ENCODE measurements around the gene SMPDL3A.

The SMPDL3A gene

GRCh38 chr6:122800906-122801305 lies 11.8 kb downstream of the SMPDL3A start:
- no peak for TF ChIP-seq CTCF (IDR thresholded peaks at IDR 0.05; ENCODE audit: low read length)
- no peak for TF ChIP-seq EZH2 (optimal IDR thresholded peaks at IDR 0.05; ENCODE audit: low read depth, low read length)
- TF ChIP-seq EZH2phosphoT487 (IDR thresholded peaks at IDR 0.05; ENCODE audit: low read length) = no peak
- no peak for DNase-seq
- Histone ChIP-seq H3K4me2 (ENCODE audit: low read depth, low read length) (no peak overlapping the region), H3K4me1 (ENCODE audit: low read length) (no peaks in the 10 kb centered on the region), H4K20me1 (ENCODE audit: insufficient read depth, low read length) (no peaks in the 10 kb centered on the region), H2AFZ (ENCODE audit: low read length) (no peak overlapping the region), H3K27me3 (replicated peaks; ENCODE audit: insufficient read depth, low read length) (no peaks in the 10 kb centered on the region), H3K4me3 (ENCODE audit: low read length) (no peak overlapping the region), H3K9me3 (replicated peaks; ENCODE audit: insufficient read depth, low read length) (no peaks in the 10 kb centered on the region), H3F3A (ENCODE audit: insufficient read depth, low read length) (no peaks in the 10 kb centered on the region), H3K9ac (ENCODE audit: low read length) (no peak overlapping the region), H3K27ac (ENCODE audit: low read length) (no peak overlapping the region), H3K79me2 (ENCODE audit: low read length) (no peaks in the 10 kb centered on the region), H3K9me2 (replicated peaks; ENCODE audit: insufficient read depth, low read length) (no peaks in the 10 kb centered on the region), H3K36me3 (replicated peaks; ENCODE audit: insufficient read depth, low read length) (no peaks in the 10 kb centered on the region; the same call in 1 of the 2 replicates)

GRCh38 chr6:122801397-122801796 lies 12.3 kb downstream of the SMPDL3A start:
- no peaks in the 10 kb centered on the region for H3K9me3 ChIP-seq (replicated peaks; ENCODE audit: insufficient read depth, low read length)
- no peak overlapping the region for H2AFZ ChIP-seq (ENCODE audit: low read length)
- H3K27me3 ChIP-seq (replicated peaks; ENCODE audit: insufficient read depth, low read length) = no peaks in the 10 kb centered on the region
- no peak overlapping the region for H3K9ac ChIP-seq (ENCODE audit: low read length)
- H3K4me3 ChIP-seq (ENCODE audit: low read length) = no peak overlapping the region
- H4K20me1 ChIP-seq (ENCODE audit: insufficient read depth, low read length) = no peaks in the 10 kb centered on the region
- no peak for TF ChIP-seq EZH2phosphoT487 (IDR thresholded peaks at IDR 0.05; ENCODE audit: low read length)
- no peak for TF ChIP-seq EZH2 (optimal IDR thresholded peaks at IDR 0.05; ENCODE audit: low read depth, low read length)
- TF ChIP-seq CTCF (IDR thresholded peaks at IDR 0.05; ENCODE audit: low read length) = no peak
- H3K4me1 ChIP-seq (ENCODE audit: low read length) = no peaks in the 10 kb centered on the region
- no peaks in the 10 kb centered on the region for H3K9me2 ChIP-seq (replicated peaks; ENCODE audit: insufficient read depth, low read length)
- H3F3A ChIP-seq (ENCODE audit: insufficient read depth, low read length) = no peaks in the 10 kb centered on the region
- no peaks in the 10 kb centered on the region for H3K79me2 ChIP-seq (ENCODE audit: low read length)
- no peak overlapping the region for H3K27ac ChIP-seq (ENCODE audit: low read length)
- DNase-seq = no peak
- H3K4me2 ChIP-seq (ENCODE audit: low read depth, low read length) = no peak overlapping the region
- no peaks in the 10 kb centered on the region; the same call in 1 of the 2 replicates for H3K36me3 ChIP-seq (replicated peaks; ENCODE audit: insufficient read depth, low read length)

- no peaks in the 10 kb centered on the region for H3K9me2 ChIP-seq (replicated peaks; ENCODE audit: insufficient read depth, low read length)
- H3K36me3 ChIP-seq (replicated peaks; ENCODE audit: insufficient read depth, low read length) = no peaks in the 10 kb centered on the region; the same call in 1 of the 2 replicates
- no peak for DNase-seq
- H3K4me3 ChIP-seq (ENCODE audit: low read length) = no peak overlapping the region
- no peaks in the 10 kb centered on the region for H3K9me3 ChIP-seq (replicated peaks; ENCODE audit: insufficient read depth, low read length)
- H3K4me1 ChIP-seq (ENCODE audit: low read length) = no peaks in the 10 kb centered on the region
- H3K4me2 ChIP-seq (ENCODE audit: low read depth, low read length) = no peak overlapping the region
- no peaks in the 10 kb centered on the region for H3K27me3 ChIP-seq (replicated peaks; ENCODE audit: insufficient read depth, low read length)
- no peaks in the 10 kb centered on the region for H3F3A ChIP-seq (ENCODE audit: insufficient read depth, low read length)
- no peaks in the 10 kb centered on the region for H3K79me2 ChIP-seq (ENCODE audit: low read length)
- no peak overlapping the region for H2AFZ ChIP-seq (ENCODE audit: low read length)
- H3K9ac ChIP-seq (ENCODE audit: low read length) = no peak overlapping the region
- TF ChIP-seq CTCF (IDR thresholded peaks at IDR 0.05; ENCODE audit: low read length) = no peak
- no peak for TF ChIP-seq EZH2 (optimal IDR thresholded peaks at IDR 0.05; ENCODE audit: low read depth, low read length)
- TF ChIP-seq EZH2phosphoT487 (IDR thresholded peaks at IDR 0.05; ENCODE audit: low read length) = no peak
- no peaks in the 10 kb centered on the region for H4K20me1 ChIP-seq (ENCODE audit: insufficient read depth, low read length)
- no peak overlapping the region for H3K27ac ChIP-seq (ENCODE audit: low read length)
These were observed 14.2 kb downstream of the SMPDL3A start for GRCh38 chr6:122803171-122803661.
